A673 (cell line): ENCODE data around the gene ONECUT1.

Source experiments
- EZH2 ChIP-seq: fragments of 200-600 bp; sonication (generic); IDR thresholded peaks from 2 replicates; pipeline ENCODE4 v1.6.1; 2017; ENCODE audit warnings: borderline replicate concordance, low read depth, mild to moderate bottlenecking, mixed read lengths, antibody characterized with exemption, low read length; ENCODE audit not compliant: poor library complexity, severe bottlenecking
- TF ChIP-seq, protein P1 (sequence below): fragments of 300-800, 200-600 bp; sonication (generic); conservative IDR thresholded peaks from 2 replicates; pipeline ENCODE4 v1.5.1; 2017; ENCODE audit warnings: low read depth, mild to moderate bottlenecking, antibody characterized with exemption, low read length, moderate library complexity, mixed read lengths

DNA sequence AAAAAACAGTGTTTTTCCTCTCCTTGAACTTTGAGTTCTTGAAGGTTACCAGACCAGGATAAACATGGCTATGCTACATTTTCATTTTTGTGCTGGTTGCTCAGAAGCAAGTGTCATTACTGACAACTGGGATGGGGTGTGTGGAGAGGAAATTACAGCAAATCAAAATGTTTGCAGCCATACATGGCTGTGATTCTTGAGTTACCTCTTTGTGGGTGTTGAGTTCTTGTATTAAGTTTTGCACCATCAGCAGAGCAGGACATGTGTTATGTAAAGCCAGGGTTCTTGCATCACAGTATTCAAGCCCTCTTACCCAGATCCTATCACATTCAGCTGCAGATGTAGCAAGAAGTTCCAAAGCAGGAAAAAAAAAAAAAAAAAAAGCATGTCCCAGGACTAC is 57.0 kb downstream of the ONECUT1 start:
- TF ChIP-seq, protein P1, sequence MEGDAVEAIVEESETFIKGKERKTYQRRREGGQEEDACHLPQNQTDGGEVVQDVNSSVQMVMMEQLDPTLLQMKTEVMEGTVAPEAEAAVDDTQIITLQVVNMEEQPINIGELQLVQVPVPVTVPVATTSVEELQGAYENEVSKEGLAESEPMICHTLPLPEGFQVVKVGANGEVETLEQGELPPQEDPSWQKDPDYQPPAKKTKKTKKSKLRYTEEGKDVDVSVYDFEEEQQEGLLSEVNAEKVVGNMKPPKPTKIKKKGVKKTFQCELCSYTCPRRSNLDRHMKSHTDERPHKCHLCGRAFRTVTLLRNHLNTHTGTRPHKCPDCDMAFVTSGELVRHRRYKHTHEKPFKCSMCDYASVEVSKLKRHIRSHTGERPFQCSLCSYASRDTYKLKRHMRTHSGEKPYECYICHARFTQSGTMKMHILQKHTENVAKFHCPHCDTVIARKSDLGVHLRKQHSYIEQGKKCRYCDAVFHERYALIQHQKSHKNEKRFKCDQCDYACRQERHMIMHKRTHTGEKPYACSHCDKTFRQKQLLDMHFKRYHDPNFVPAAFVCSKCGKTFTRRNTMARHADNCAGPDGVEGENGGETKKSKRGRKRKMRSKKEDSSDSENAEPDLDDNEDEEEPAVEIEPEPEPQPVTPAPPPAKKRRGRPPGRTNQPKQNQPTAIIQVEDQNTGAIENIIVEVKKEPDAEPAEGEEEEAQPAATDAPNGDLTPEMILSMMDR: no peak
- no peak for TF ChIP-seq EZH2
